ENCODE data around the gene PEF1. TPM values are rescaled to one million over a fixed set of nuclear protein-coding genes. Genes with fewer than 3 reads are reported as not detected.

PEF1 gene
- total and polyA plus RNA-seq, 4 donors = 75.1 to 103 (median 80.8) TPM

DNA sequence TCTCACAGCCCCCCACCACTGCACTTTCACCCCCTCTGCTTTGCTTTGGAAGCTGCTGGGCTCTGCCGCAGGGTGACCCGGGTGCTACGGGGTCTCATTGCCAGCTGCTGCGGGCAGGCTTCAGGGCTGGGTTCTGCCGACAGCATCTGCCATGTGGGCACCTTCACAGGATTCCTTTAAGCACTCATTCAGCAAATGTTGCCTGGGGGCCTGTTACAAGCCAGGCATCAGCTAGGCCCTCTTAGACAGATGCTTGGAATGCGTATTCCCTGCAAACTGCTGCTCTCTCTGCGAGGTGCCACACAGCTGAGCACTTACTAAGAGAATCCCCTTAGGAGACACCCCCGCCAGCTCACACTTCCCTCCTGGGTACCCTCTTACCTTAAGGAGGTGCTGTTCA, 29.9 kb upstream of the PEF1 start:
- no peaks in the 10 kb centered on the region for H3K27me3 ChIP-seq (ENCODE audit: control insufficient read depth in 3 of 3, insufficient read depth in 3 of 3, low read length in 2 of 3)
- H3K9me3 ChIP-seq (ENCODE audit: control insufficient read depth in 4 of 4, insufficient read depth in 3 of 4, low read length in 3 of 4) = no peaks in the 10 kb centered on the region
- DNase-seq (no peak), ATAC-seq (ENCODE audit: insufficient read depth, low FRiP score) (no peak)
- H3K36me3 ChIP-seq (ENCODE audit: control insufficient read depth in 4 of 4, insufficient read depth in 4 of 4, low read length in 4 of 4) = peaks cover 0 to 28% (median 13%) of the 10 kb centered on the region in 4 donors
- WGBS, 2 donors = 82 to 89% methylated on average over 8 of the region's 8 CpGs
- H3K4me1 ChIP-seq (ENCODE audit: control insufficient read depth in 5 of 5, insufficient read depth in 5 of 5, low read length in 5 of 5) = peaks cover 0 to 23% (median 12%) of the 10 kb centered on the region in 5 donors
- H3K4me3 ChIP-seq = no peak overlapping the region
- TF ChIP-seq, protein P1, sequence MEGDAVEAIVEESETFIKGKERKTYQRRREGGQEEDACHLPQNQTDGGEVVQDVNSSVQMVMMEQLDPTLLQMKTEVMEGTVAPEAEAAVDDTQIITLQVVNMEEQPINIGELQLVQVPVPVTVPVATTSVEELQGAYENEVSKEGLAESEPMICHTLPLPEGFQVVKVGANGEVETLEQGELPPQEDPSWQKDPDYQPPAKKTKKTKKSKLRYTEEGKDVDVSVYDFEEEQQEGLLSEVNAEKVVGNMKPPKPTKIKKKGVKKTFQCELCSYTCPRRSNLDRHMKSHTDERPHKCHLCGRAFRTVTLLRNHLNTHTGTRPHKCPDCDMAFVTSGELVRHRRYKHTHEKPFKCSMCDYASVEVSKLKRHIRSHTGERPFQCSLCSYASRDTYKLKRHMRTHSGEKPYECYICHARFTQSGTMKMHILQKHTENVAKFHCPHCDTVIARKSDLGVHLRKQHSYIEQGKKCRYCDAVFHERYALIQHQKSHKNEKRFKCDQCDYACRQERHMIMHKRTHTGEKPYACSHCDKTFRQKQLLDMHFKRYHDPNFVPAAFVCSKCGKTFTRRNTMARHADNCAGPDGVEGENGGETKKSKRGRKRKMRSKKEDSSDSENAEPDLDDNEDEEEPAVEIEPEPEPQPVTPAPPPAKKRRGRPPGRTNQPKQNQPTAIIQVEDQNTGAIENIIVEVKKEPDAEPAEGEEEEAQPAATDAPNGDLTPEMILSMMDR (IDR thresholded peaks at IDR 0.05; ENCODE audit: control extremely low read depth, extremely low read depth) = no peak
- H3K9ac ChIP-seq (ENCODE audit: insufficient read depth in 1 of 2, low read length in 2 of 2) = no peak overlapping the region
- no peak overlapping the region for H3K27ac ChIP-seq (ENCODE audit: low read depth in 1 of 2, low read length in 1 of 2)

DNA sequence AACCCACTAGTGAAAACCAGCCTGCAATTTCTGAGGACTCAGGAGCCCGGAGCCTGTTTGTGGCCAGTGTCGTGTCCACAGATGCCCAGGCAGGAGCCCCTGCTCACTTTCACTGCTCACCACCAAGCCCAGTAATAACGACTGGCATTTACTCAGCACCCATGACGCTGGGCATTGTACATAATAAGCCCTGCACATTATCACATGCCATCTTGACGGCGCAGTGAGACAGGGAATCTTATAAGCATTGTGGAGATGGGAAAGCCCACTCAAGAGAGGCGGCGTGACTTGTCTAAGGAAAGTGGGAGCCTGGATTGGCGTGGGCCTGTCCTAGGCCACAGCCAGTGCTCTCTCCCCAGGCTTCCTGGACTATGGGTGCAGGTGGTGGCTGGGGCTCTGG, 28.8 kb upstream of the PEF1 start:
- H3K36me3 ChIP-seq (ENCODE audit: control insufficient read depth in 4 of 4, insufficient read depth in 4 of 4, low read length in 4 of 4) = peaks cover 0 to 35% (median 14%) of the 10 kb centered on the region in 4 donors
- TF ChIP-seq, protein P1 (IDR thresholded peaks at IDR 0.05; ENCODE audit: control extremely low read depth, extremely low read depth) = no peak
- WGBS, 2 donors = 93 to 98% methylated on average over 9 of the region's 9 CpGs
- no peak overlapping the region for H3K4me3 ChIP-seq
- no peaks in the 10 kb centered on the region for H3K9me3 ChIP-seq (ENCODE audit: control insufficient read depth in 4 of 4, insufficient read depth in 3 of 4, low read length in 3 of 4)
- peaks cover 0 to 26% (median 15%) of the 10 kb centered on the region in 5 donors for H3K4me1 ChIP-seq (ENCODE audit: control insufficient read depth in 5 of 5, insufficient read depth in 5 of 5, low read length in 5 of 5)
- no peaks in the 10 kb centered on the region for H3K27me3 ChIP-seq (ENCODE audit: control insufficient read depth in 3 of 3, insufficient read depth in 3 of 3, low read length in 2 of 3)
- H3K27ac ChIP-seq (ENCODE audit: low read depth in 1 of 2, low read length in 1 of 2) = no peak overlapping the region
- ATAC-seq (ENCODE audit: insufficient read depth, low FRiP score) = no peak
- DNase-seq = no peak
- no peak overlapping the region for H3K9ac ChIP-seq (ENCODE audit: insufficient read depth in 1 of 2, low read length in 2 of 2)

DNA sequence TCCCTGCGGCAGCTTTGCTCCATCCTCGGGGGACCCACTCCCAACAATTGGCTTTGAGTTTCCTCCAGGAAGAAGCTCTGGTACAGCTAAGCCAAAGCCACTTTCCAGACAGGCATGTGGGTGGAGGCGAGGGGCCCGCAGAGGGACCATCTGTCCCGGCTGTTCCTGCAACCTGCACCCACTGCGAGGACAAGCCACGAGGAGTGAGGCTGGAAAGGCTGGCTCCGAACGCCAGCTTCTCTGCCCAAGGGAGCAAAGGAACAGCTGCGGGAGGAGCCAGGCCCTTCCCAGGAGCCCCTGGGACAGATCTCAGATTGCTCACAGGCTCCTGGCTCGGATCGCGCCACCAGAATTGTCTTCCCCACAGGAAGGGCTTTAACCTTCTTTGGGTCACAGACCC, 28.3 kb upstream of the PEF1 start:
- no peak overlapping the region for H3K4me3 ChIP-seq
- DNase-seq (no peak), ATAC-seq (ENCODE audit: insufficient read depth, low FRiP score) (no peak)
- TF ChIP-seq, protein P1 (IDR thresholded peaks at IDR 0.05; ENCODE audit: control extremely low read depth, extremely low read depth) = no peak
- 82 to 88% methylated on average over 13 of the region's 13 CpGs for WGBS, 2 donors
- H3K36me3 ChIP-seq (ENCODE audit: control insufficient read depth in 4 of 4, insufficient read depth in 4 of 4, low read length in 4 of 4) = peaks cover 0 to 35% (median 13%) of the 10 kb centered on the region in 4 donors
- no peaks in the 10 kb centered on the region for H3K9me3 ChIP-seq (ENCODE audit: control insufficient read depth in 4 of 4, insufficient read depth in 3 of 4, low read length in 3 of 4)
- H3K4me1 ChIP-seq (ENCODE audit: control insufficient read depth in 5 of 5, insufficient read depth in 5 of 5, low read length in 5 of 5) = peaks cover 0 to 26% (median 15%) of the 10 kb centered on the region in 5 donors
- no peak overlapping the region for H3K27ac ChIP-seq (ENCODE audit: low read depth in 1 of 2, low read length in 1 of 2)
- no peaks in the 10 kb centered on the region for H3K27me3 ChIP-seq (ENCODE audit: control insufficient read depth in 3 of 3, insufficient read depth in 3 of 3, low read length in 2 of 3)
- no peak overlapping the region for H3K9ac ChIP-seq (ENCODE audit: insufficient read depth in 1 of 2, low read length in 2 of 2)
